NCI-H1417 (cell line): Measurements from ENCODE around the gene EFNA2.

ENCODE experiments used
- DNase-seq, 3 experiments: peaks; one replicate each; lab custom pipeline; 2025; lab: John Stamatoyannopoulos, UW

The EFNA2 gene

DNA sequence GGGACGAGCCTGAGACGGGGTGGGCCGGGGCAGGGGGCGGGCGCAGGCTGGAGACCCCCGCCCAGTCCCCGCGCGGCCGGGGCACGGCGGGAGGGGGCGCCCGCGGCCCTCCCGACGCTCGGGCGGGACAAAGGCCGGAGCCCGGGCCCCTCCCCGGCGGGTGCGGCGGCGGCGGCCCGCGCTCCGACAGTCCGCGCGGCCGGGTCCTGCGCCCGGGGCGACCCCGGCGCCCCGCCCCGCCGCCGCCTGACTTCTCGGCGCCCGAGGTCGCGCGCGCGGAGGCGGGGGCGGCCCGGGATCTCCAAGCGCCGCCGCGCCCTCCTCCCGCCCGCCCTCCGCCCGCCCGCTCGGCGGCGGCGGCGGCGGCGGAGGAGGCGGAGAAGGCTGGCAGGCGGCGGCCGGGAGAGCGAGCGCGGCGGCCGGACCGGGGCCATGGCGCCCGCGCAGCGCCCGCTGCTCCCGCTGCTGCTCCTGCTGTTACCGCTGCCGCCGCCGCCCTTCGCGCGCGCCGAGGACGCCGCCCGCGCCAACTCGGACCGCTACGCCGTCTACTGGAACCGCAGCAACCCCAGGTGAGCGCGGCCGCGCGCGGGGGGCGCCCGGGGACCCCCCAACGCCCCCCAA, at the start of gene EFNA2:
Gene EFNA2, plus strand, starts transcription at position 137 of the 624 bp plus-strand sequence. Its CDS starts 296 bp downstream, at position 433.
- peak in 1 of 3 experiments; percentile 33 for DNase-seq

DNA sequence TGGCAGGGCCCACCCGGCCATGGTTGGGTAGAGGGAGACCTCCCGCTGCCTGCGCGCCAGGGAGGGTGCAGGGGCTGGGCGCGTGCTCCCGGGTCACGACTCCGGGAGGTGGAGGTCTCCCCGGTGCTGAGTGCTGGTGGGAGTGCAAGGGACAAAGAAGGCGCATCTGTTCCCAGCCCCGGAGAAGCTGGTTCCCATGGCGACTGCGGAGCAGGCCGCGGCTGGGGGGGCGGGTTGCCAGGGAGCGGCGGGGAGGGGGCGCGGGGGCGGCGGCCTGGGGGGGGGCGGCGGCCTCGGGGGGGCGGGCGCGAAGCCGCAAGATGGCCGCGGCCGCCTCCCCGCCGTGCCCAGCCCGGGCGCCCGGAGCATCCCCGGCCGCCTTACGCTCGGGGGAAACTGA, 49.1 kb upstream of the EFNA2 start:
- peak in 2 of 3 experiments; percentile 70 to 78 for DNase-seq

DNA sequence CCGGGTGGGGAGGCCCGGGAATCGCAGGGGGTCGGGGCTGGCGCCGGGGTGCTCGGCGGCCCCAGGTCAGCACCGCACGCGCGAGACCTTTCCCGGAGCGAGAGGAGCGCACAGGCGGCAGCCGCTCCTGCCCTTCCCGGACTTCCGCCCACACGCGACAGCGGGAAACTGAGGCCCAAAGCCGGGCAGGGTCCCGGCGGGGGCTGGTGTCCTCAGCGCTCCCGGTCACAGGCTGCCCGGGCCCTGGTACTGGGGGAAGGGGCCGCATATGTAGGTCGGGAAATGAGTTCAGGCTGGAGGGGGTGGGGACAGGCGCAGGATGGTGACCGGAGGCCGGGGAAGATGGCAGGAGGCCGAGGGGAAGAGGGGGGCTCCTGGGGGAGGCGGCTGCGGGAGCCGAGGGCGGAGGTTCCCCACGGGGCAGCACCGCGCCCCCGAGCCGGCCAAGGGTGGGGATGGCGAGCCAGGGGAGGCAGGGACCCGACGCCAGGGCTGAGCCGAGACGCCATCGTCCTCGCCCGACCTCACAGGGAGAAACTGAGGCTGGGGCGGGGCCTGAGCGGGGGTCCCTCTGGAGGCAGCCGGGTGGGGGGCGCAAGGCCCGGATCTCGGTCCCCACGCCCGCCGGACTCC, 48.5 kb upstream of the EFNA2 start:
- DNase-seq: peak in 2 of 3 experiments; percentile 50 to 71

DNA sequence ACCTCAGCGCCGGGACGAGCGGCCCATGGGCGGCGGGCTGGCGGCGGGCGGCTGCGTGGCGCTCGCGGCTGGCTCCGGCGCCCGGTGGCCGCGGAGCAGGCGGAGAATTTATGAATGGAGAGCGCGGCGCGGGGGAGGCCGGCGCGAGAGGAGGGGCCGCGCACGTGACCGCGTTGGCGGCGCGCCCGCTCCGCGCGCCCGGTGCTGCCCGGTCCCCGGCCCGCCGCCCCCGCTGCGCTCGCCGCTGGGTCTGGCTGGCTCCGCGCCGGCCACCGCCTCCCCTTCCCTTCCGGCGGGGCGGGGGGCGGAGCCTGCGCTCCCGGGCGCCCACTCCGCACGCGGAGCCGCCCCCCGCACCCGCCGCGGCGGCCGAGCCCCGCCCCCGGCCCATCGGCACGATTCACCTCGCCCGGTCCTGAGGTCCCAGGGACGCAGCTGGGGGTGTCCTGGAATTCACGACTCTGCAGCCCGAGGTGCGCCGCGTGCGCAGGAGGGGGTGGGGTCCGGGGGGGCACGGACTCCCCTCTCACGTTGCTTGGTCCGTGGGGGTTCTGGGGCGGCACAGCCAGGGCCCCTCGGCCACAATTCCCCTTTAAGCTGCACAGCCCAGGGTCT, 47.8 kb upstream of the EFNA2 start, which contains the start of gene CBARP:
Gene CBARP, minus strand, starts transcription at position 252 of the 615 bp plus-strand sequence. CDS start 1,905 bp downstream, outside the sequence.
- peak; percentile 28 to 54 (median 54) for DNase-seq

DNA sequence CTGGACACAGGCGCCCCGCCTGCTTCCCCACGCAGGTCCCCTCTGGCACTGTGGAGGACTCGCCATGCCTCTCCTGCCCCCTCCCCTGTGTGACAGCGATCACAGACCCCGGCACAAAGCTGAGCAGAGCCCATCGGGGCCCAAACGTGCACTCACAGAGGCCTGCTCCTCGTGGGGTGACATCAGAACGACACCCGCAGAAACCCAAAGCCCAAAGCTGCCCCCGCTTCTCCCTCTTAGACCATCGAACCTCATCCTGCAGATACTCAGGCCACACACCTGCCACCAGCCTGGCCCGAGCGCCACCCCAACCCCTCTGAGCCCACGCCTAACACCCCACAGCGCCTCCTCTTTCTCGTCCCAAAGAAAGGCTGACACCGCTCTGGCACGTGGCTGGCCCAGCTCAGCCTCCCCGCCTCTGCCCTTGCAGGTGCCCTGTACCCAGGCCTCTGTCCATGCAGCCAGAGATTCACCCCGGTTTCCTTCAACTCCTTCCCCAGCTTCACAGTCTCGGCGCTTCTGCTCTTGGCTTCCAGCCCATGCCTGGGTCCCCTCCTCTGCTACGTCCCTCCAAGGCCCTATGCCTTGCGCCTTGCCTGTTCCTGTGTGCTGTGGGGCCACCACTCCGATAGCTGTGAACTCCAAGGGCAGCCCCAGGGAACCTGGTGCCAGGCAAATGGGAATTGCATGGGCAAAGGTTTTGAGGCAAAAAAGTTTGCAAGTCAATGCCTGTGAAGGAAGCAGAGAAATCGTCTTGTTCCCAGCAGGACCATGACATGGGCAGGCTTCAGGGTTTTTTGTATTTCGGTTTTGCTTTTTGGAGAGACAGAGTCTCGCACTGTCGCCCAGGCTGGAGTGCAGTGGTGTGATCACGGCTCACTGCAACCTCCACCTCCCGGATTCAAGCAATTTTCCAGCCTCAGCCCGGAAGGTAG, 47.0 kb upstream of the EFNA2 start:
- no peak for DNase-seq

DNA sequence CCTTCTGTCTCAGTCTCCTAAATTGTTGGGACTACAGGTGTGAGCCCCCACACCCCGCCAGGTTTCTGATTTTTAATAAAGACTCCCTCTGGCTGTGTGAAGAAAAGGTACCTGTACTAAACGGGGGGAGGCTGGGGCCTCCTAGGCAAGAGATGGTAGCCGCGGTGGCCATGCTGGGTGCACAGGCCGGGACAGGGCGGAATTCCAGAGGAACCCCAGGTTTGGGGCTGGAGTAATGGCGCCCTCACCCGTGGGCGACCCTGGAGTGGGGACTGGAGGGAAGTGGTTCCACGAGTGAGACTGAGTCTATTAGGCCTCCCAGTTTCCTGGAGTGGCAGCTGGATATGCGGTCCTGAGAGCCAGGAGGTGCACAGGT, 46.3 kb upstream of the EFNA2 start:
- no peak for DNase-seq

DNA sequence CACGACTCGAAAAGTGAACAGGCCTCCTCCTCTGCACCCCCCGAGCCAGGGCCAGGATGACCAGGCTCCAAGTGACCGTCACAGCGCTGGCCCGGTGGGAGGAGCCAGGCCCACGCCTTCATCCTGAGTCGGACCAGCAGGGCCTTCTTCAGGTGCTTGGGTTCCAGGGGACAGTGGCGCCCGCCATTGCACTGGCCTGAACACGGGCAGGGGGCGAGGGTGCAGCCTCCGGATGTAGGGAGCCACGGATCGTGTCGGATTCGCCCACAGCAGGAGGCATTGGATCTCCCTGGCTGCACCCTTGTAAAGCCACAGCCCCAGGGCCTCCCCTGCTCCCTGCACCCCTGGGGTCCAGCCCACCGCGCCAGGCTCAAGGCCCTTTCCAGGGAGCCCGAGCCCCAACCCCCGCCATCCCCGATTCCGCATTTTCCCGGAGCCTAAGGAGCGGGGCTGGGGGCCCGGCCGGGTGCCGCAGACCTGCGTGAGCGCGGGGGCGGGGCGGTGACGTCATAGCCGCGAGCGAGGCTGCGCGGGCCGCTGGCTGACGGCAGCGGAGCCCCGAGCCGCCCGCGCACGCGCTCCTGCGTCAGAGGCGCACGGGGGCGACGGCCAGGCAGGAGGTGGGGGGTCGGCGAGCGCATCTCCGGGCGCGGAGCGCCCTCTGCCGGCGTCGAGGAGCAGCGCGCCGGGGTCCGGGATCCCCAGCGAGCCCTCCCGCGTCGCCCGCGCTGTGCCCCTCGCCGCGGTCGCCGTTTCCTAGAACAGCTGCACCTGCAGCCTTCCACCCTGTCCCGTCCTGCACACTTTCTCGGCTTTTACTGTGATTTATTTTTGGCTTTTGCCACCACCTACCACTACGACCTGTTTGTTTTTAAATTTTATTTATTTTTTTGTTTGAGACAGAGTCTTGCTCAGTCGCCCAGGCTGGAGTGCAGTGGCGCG, 45.6 kb upstream of the EFNA2 start:
- DNase-seq: peak; percentile 94 to 97 (median 95)

DNA sequence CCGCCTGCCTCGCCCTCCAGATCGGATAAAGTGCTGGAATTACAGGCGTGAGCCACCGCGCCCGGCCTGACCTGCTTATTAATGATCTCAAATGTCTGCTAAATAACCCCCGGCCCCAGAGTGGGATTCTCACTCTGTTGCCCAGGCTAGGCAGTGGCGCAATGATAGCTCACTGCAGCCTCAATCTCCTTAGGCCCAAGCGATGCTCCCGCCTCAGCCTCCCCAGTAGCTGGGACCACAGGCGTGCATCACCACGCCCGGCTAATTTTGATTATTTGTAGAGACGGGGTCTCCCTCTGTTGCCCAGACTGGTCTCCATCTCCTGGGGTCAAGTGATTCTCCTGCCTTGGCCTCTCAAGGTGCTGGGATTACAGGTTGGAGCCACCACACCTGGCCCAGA, 44.7 kb upstream of the EFNA2 start:
- DNase-seq: no peak

DNA sequence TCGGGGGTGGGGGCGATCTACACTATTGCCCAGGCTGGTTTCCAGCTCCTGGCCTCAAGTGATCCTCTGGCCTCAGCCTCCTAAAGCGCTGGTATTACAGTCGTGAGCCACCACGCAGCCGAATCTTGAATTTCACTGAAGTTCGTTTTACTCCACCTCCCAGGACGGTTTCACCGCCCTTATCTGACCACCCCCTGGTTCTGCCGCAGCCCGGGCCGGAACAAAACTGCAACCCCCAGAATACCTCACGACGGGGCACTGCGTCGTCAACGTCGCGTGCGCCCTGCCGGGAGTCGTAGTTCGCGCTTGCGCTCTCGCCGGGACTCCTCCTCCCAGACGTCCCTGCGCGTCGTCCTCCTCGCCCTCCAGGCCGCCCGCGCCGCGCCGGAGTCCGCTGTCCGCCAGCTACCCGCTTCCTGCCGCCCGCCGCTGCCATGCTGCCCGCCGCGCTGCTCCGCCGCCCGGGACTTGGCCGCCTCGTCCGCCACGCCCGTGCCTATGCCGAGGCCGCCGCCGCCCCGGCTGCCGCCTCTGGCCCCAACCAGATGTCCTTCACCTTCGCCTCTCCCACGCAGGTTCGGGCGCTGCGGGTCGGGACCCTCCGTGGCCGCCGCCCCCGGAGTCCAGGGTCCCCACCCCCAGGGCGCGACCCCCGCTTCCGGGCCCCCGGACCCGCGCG, 44.1 kb upstream of the EFNA2 start, which contains the start of gene ATP5F1D:
Gene ATP5F1D, plus strand, starts transcription at position 335 of the 679 bp plus-strand sequence. Its CDS starts 100 bp downstream, at position 435.
- DNase-seq: peak; percentile 92 to 96 (median 94)

DNA sequence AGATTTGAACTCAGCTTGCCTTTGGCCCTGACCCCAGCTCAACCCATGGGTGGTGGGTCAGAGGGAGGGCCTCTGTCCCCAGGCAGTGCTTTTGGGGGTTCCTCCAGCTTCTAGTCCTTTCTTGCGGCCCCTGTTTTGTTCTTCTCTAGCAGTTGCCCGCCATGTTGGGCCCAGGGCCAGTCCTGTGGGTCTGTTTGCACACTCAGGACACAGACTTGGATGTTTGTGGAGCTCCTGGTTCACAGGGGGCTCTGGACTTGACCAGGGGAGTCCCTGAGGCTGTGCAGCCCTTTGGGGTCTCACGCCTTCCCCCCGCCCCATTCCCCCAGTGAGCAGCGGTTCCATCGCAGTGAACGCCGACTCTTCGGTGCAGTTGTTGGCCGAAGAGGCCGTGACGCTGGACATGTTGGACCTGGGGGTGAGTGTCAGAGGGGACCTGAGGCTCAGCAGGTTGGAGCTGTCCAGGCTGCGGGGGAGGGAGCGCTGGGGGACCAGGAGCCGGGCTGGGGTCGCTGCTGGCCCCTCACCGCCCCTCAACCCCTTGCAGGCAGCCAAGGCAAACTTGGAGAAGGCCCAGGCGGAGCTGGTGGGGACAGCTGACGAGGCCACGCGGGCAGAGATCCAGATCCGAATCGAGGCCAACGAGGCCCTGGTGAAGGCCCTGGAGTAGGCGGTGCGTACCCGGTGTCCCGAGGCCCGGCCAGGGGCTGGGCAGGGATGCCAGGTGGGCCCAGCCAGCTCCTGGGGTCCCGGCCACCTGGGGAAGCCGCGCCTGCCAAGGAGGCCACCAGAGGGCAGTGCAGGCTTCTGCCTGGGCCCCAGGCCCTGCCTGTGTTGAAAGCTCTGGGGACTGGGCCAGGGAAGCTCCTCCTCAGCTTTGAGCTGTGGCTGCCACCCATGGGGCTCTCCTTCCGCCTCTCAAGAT, 41.6 kb upstream of the EFNA2 start:
- DNase-seq: peak; percentile 54 to 78 (median 65)

DNA sequence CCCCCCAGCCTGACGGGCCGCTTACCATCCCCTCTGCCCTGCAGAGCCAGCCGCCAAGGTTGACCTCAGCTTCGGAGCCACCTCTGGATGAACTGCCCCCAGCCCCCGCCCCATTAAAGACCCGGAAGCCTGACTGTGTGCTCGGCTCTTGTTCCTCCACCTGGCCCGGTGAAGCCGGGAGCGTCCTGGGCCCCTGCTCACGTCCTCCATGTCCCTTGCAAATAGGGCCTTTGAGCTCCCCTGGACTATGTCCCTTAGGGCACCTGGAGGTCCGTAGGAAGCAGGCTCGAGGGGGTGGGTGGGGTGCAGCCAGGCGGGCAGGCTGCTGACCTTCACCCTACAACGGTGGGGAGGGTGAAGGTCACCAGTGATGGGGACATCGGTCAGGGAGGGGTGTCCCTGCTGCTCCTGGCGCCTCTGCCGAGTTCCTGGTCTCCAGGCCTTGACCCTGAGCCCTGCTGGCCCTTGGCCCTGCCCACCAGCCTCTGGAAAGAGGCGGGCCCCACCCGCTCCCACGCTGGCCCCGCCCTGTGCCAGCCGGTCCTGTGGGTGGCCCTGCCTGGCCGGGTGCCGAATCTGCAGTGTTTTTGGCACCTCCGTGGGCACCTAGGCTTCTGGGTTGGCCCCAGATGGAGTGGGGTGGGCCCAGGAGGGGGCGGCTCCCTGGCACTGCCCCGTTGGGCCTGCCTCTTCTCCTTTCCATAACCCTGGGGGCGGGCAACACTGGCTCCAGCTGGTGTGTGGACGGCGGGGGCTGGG, 40.8 kb upstream of the EFNA2 start:
- no peak for DNase-seq

DNA sequence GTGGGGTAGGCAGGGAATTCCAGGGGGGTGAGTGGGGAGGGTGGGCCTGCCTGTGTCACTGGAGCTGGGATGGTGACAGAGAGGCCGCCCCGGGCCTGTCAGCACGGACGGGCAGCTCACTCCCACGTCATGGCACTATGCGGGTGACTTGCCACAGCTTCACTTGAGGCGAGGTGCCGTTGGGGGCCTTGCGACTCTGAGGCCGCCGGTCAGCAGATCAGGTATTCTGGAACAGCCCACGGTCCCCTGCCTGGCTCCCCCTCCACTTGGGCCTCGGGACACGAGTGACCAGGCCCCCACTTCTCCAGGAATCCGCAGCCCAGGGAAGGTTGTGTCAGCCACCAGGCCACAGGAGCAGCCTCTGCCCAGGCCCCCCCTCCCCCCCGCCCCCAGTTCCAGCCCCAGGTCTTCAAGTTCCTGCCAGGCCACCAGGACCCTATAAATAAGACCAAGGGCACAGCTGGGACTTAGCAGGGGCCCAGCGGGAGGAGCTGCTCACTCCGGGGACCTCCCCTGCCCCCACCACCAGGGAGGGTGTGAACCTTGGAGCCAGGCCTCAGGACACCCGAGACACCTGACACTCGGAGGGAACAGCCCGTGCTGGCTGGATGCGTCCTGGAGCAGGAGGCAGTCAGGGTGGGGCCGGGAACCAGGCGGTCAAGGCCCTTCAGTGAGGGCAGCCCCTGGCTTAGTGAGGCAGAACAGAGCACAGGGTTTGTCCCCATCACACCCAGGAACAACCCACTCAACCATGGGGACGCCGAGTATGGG, 40.0 kb upstream of the EFNA2 start:
- no peak for DNase-seq

DNA sequence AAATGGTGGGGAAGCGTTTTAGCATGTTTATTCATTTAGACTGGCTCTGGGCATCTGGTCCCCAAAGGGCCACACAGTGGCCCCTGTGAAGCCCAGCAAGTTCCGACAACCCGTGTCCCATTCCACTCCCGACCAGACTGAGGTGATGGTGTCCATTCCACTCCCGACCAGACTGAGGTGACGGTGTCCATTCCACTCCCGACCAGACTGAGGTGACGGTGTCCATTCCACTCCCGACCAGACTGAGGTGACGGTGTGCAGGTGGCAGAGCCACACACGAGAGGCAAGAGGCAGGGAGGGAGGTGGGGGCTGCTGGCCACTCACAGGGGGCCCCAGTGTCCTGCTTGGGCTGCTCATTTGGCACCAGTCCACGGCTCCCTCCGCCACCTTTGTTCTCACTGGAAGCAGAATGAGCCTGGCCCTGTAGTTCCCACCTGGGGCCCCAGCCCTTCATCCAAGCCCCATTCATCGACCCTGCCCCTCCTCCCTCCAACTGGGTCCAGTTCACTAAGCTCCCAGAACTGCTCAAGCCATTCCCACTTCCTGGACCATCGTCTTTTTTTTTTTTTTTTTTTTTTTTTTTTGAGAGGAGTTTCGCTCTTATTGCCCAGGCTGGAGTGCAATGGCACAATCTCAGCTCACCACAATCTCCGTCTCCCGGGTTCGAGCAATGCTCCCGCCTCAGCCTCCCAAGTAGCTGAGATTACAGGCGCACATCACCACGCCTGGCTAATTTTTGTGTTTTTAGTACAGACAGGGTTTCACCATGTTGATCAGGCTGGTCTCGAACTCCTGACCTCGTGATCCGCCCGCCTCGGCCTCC, 39.2 kb upstream of the EFNA2 start:
- peak in 1 of 3 experiments; percentile 40 for DNase-seq

DNA sequence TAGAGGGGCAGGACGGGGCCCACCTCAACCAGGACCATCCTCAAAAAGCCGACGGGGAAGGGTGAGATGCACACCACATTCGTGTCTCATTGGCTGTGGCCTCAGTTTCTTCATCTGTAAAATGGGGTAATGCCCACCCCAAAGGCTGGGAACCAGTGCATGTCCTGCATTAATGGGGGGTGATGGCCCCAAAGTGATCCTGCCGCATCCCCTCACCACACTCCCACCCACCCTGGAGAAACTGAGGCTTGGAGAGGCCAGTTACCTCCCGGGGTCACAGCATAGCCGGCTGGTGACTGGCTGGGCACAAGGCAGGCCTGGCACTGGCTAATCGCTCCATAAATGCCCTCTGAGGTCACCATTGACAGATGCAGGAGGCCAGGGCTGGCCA, 37.9 kb upstream of the EFNA2 start:
- no peak for DNase-seq

DNA sequence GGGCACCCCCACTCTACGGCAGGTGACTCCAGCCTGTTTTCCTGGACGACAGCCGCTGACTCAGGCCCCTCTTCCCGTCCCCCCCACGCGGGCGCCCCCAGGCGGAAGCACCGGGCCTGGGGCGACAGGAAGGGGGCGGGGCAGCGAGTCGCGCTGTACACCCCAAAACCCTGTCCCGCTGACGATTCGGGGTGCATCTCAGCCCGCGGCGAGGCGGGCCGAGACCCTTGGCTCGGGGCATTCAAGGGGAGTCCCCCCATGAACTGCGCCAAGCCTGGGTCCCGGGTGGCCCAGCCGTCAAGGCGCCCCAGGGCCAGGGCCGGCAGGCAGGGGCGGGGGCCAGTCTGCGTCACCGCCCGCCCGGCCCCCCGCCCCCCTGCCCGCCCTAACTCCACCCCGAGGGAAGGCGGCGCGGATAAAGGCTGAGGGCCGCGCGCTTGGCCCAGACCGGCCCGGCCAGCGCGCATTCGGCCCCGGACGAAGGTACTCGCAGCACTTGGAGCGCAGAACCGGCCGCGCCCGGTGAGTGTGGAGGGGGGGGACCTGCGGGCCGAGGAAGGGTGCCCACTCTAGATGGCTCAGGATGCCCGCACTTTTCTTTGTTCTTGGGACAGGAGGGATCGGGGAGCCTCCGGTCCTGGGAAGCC, 37.4 kb upstream of the EFNA2 start, which contains the start of gene MIDN:
Gene MIDN, plus strand, starts transcription at position 445 of the 647 bp plus-strand sequence. CDS start 1,714 bp downstream, outside the sequence.
- DNase-seq: peak; percentile 84 to 94 (median 93)

DNA sequence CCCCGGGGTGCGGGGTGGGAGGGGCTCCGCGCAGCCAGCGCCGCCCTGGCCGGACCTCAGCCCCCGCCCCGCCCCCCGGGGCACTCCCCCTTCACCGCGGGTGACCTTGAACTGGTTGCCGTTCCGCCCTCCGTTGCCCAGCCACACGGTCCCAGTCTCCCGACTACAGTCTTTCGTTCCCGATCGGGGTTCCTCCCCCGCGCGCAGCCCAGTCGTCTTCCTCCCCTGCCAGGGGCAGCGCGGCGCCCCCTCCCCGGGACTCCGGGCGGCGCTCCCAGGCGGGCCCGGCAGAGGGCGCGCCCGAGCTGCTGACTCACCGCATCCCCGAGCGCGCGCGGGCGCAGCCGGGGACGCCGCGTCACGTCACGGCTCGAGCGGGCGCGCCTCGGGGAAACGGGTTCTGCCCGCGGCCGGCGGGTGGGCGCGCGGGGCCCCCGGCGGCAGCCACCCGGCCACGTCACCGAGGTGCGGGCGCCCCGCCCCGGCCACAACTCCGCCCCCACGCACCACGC, 36.8 kb upstream of the EFNA2 start:
- peak; percentile 91 to 96 (median 95) for DNase-seq
